GM10248 (cell line): ENCODE results near the gene LRRC14B.

Source experiments
- CTCF ChIA-PET: fragments of 300-600 bp; sonication (Branson Sonifier 250); formaldehyde crosslinking; extraction: SDS; loops from one replicate; lab custom pipeline; 2021; ENCODE audit warnings: antibody characterized with exemption; lab: Yijun Ruan, JAX
- POLR2A ChIA-PET: fragments of 350-650 bp; sonication (Branson Sonifier 250); formaldehyde crosslinking; extraction: SDS; loops from one replicate; lab custom pipeline; 2020; ENCODE audit warnings: antibody characterized with exemption; lab: Yijun Ruan, JAX
- DNase-seq: peaks from one replicate; pipeline ENCODE4 v3.0.0; 2012; ENCODE audit errors: extremely low spot score
- CTCF ChIP-seq: IDR thresholded peaks from 2 replicates; pipeline ENCODE4 v1.5.1; 2012; ENCODE audit warnings: mild to moderate bottlenecking, low read depth; ENCODE audit errors: extremely low read depth, missing control alignments, control extremely low read depth

LRRC14B gene

GRCh38 chr5:204462-204861 lies 13.2 kb downstream of the LRRC14B start:
- ChIA-PET CTCF (no interaction called here), POLR2A (no interaction called here)

GRCh38 chr5:204966-205670 lies 13.8 kb downstream of the LRRC14B start:
- no peak for DNase-seq
- CTCF ChIA-PET = no interaction called here
- TF ChIP-seq CTCF = no peak

More at GRCh38 chr5:204462-204861, 13.2 kb downstream of the LRRC14B start:
- DNase-seq = no peak
- no peak for TF ChIP-seq CTCF

GRCh38 chr5:206406-206805 lies 15.1 kb downstream of the LRRC14B start:
- ChIA-PET CTCF (no interaction called here), POLR2A (no interaction called here)
- no peak for DNase-seq
- no peak for TF ChIP-seq CTCF

More at GRCh38 chr5:204966-205670, 13.8 kb downstream of the LRRC14B start:
- POLR2A ChIA-PET = no interaction called here

- no peak for DNase-seq
- CTCF ChIA-PET = interaction anchor here (1.8 to 2.0 kb wide), 2 partner anchors 12 to 19 kb away, joined by 7 to 10 read pairs; partner anchors contain the start of gene SDHA
- TF ChIP-seq CTCF = no peak
- POLR2A ChIA-PET = interaction anchor here (1.0 kb wide), 1 partner anchor 76 kb away, joined by 3 read pairs; no protein-coding TSS in a partner anchor
Observed at GRCh38 chr5:206927-207536, 15.7 kb downstream of the LRRC14B start.

GRCh38 chr5:207599-207998 lies 16.3 kb downstream of the LRRC14B start:
- ChIA-PET POLR2A (interaction anchor here (1.0 kb wide), 1 partner anchor 75 kb away, joined by 3 read pairs; no protein-coding TSS in a partner anchor), CTCF (interaction anchor here (1.8 to 2.0 kb wide), 2 partner anchors 12 to 19 kb away, joined by 7 to 10 read pairs; partner anchors contain the start of gene SDHA)
- DNase-seq = no peak
- TF ChIP-seq CTCF = no peak

- CTCF ChIA-PET = interaction anchor here (1.8 to 2.0 kb wide), 2 partner anchors 11 to 20 kb away, joined by 7 to 10 read pairs; partner anchors contain the start of gene SDHA
- POLR2A ChIA-PET = no interaction called here
- no peak for DNase-seq
- TF ChIP-seq CTCF = no peak
Observed at GRCh38 chr5:208449-209114, 17.3 kb downstream of the LRRC14B start.
